ENCODE results near the gene ST6GALNAC4.

ST6GALNAC4 gene

DNA sequence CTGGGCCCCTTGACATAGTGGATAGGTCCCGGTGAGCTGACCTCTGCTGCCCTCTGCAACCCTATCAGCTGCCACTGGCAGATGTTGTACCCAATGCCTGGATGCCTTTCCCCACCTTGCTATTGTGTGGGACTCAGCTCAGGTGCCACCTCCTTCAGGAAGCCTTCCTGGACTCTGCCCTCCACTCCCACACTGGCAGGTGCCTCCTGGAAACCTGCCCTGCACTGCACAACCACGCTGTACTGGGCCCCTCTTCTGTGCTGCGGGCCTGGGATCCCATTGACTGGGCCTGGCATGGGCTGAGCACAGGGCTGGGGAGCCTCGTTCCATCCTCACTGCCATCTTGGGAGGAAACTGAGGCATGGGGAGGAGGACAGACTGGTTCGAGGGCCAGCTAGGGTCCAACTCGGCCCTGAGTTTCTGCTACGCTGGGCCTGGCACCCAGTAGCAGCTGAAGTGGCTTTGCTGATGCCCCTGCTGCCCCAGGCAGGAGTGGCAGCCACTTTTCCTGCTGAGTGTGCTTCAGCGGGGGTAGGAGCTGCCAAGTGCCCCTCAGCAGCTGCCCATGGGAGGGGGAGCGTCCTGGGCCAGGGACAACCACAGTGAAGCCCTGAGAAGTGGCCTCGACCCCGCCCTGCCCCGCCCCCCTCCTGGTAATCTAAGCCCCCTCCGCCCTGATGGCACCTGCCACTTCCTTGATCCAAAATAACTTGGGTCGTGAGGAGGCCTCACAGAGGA, 40.6 kb downstream of the ST6GALNAC4 start:
- no peak for DNase-seq (ENCODE audit: low spot score)

GRCh38 chr9:127875306-127875966, 41.4 kb downstream of the ST6GALNAC4 start:
- Histone ChIP-seq H2BK12ac (ENCODE audit: low read length) (peak overlapping the region; percentile 69), H4K91ac (ENCODE audit: low read depth, low read length, poor library complexity) (no peak overlapping the region), H2BK5ac (ENCODE audit: low read length) (peak overlapping the region; percentile 35), H3K14ac (ENCODE audit: low read length) (peak overlapping the region; percentile 95), H3K18ac (ENCODE audit: low read length) (peak overlapping the region; percentile 55), H3K4me3 (ENCODE audit: low read length in 2 of 2) (no peak overlapping the region), H2BK15ac (ENCODE audit: low read length) (peak overlapping the region; percentile 86), H3K27ac (replicated peaks; ENCODE audit: low read length) (no peak overlapping the region), H3K9me3 (replicated peaks in 1 of 2; ENCODE audit: control insufficient read depth in 2 of 2, insufficient read depth in 1 of 2, low read depth in 1 of 2, low read length in 2 of 2) (peaks cover 0 to 2% of the 10 kb centered on the region in 2 donors), H4K8ac (ENCODE audit: low read depth, low read length) (peak overlapping the region; percentile 23), H3K27me3 (ENCODE audit: control insufficient read depth in 3 of 3, insufficient read depth in 3 of 3, low read depth in 1 of 3, low read length in 3 of 3) (no peaks in the 10 kb centered on the region), H3K4ac (ENCODE audit: low read length) (peak overlapping the region; percentile 37), H3K36me3 (replicated peaks in 1 of 2; ENCODE audit: control insufficient read depth in 2 of 2, insufficient read depth in 2 of 2, low read length in 2 of 2) (no peaks in the 10 kb centered on the region), H3K79me1 (ENCODE audit: low read depth, low read length) (peaks cover 5% of the 10 kb centered on the region), H2BK120ac (ENCODE audit: low read depth, low read length) (peak overlapping the region; percentile 81), H2AFZ (ENCODE audit: low read length) (peak overlapping the region; percentile 56), H3K23ac (ENCODE audit: low read depth, low read length, poor library complexity) (peak overlapping the region; percentile 87), H3K4me1 (ENCODE audit: control insufficient read depth in 2 of 2, insufficient read depth in 1 of 2, low read depth in 1 of 2, low read length in 2 of 2) (peaks cover 15 to 48% of the 10 kb centered on the region in 2 donors), H2AK5ac (ENCODE audit: low read depth, low read length) (peak overlapping the region; percentile 96), H3K4me2 (ENCODE audit: insufficient read depth, low read length, poor library complexity, severe bottlenecking) (no peak overlapping the region), H3K9ac (ENCODE audit: low read depth, low read length, poor library complexity) (no peak overlapping the region)
- WGBS, 2 donors (ENCODE audit: extremely low coverage in 2 of 2, insufficient read length in 2 of 2, insufficient replicate concordance in 1 of 2) = no CpG with 5 or more reads among the region's 10 CpGs
- no peak for DNase-seq (ENCODE audit: low spot score)

More for the DNA sequence above, 40.6 kb downstream of the ST6GALNAC4 start:
- peak overlapping the region; percentile 80 for H2BK12ac ChIP-seq (ENCODE audit: low read length)
- no CpG with 5 or more reads among the region's 14 CpGs for WGBS, 2 donors (ENCODE audit: extremely low coverage in 2 of 2, insufficient read length in 2 of 2, insufficient replicate concordance in 1 of 2)
- H3K14ac ChIP-seq (ENCODE audit: low read length) = peak overlapping the region; percentile 63
- H3K23ac ChIP-seq (ENCODE audit: low read depth, low read length, poor library complexity) = peak overlapping the region; percentile 87
- no peaks in the 10 kb centered on the region for H3K27me3 ChIP-seq (ENCODE audit: control insufficient read depth in 3 of 3, insufficient read depth in 3 of 3, low read depth in 1 of 3, low read length in 3 of 3)
- H2BK120ac ChIP-seq (ENCODE audit: low read depth, low read length) = peak overlapping the region; percentile 81
- H3K18ac ChIP-seq (ENCODE audit: low read length) = peak overlapping the region; percentile 76
- H3K4me2 ChIP-seq (ENCODE audit: insufficient read depth, low read length, poor library complexity, severe bottlenecking) = peak overlapping the region; percentile 0
- H2AFZ ChIP-seq (ENCODE audit: low read length) = peak overlapping the region; percentile 56
- peaks cover 5% of the 10 kb centered on the region for H3K79me1 ChIP-seq (ENCODE audit: low read depth, low read length)
- peak overlapping the region; percentile 86 for H2BK15ac ChIP-seq (ENCODE audit: low read length)
- no peak overlapping the region for H3K27ac ChIP-seq (replicated peaks; ENCODE audit: low read length)
- peak overlapping the region; percentile 37 for H3K4ac ChIP-seq (ENCODE audit: low read length)
- peak overlapping the region in 1 of 2 donors; percentile 36 for H3K4me3 ChIP-seq (ENCODE audit: low read length in 2 of 2)
- H3K9ac ChIP-seq (ENCODE audit: low read depth, low read length, poor library complexity) = peak overlapping the region; percentile 60
- H2BK5ac ChIP-seq (ENCODE audit: low read length) = no peak overlapping the region
- H2AK5ac ChIP-seq (ENCODE audit: low read depth, low read length) = peak overlapping the region; percentile 96
- no peaks in the 10 kb centered on the region for H3K9me3 ChIP-seq (replicated peaks in 1 of 2; ENCODE audit: control insufficient read depth in 2 of 2, insufficient read depth in 1 of 2, low read depth in 1 of 2, low read length in 2 of 2)
- no peaks in the 10 kb centered on the region for H3K36me3 ChIP-seq (replicated peaks in 1 of 2; ENCODE audit: control insufficient read depth in 2 of 2, insufficient read depth in 2 of 2, low read length in 2 of 2)
- no peak overlapping the region for H4K91ac ChIP-seq (ENCODE audit: low read depth, low read length, poor library complexity)
- peaks cover 15 to 48% of the 10 kb centered on the region in 2 donors for H3K4me1 ChIP-seq (ENCODE audit: control insufficient read depth in 2 of 2, insufficient read depth in 1 of 2, low read depth in 1 of 2, low read length in 2 of 2)
- H4K8ac ChIP-seq (ENCODE audit: low read depth, low read length) = peak overlapping the region; percentile 89

- Histone ChIP-seq H3K9ac (ENCODE audit: low read depth, low read length, poor library complexity) (no peak overlapping the region), H3K4me1 (ENCODE audit: control insufficient read depth in 2 of 2, insufficient read depth in 1 of 2, low read depth in 1 of 2, low read length in 2 of 2) (peaks cover 15 to 50% of the 10 kb centered on the region in 2 donors), H3K9me3 (replicated peaks in 1 of 2; ENCODE audit: control insufficient read depth in 2 of 2, insufficient read depth in 1 of 2, low read depth in 1 of 2, low read length in 2 of 2) (peaks cover 0 to 2% of the 10 kb centered on the region in 2 donors), H2BK5ac (ENCODE audit: low read length) (peak overlapping the region; percentile 35), H3K4ac (ENCODE audit: low read length) (no peak overlapping the region), H3K27ac (replicated peaks; ENCODE audit: low read length) (no peak overlapping the region), H3K23ac (ENCODE audit: low read depth, low read length, poor library complexity) (peak overlapping the region; percentile 83), H3K14ac (ENCODE audit: low read length) (no peak overlapping the region), H3K36me3 (replicated peaks in 1 of 2; ENCODE audit: control insufficient read depth in 2 of 2, insufficient read depth in 2 of 2, low read length in 2 of 2) (no peaks in the 10 kb centered on the region), H4K8ac (ENCODE audit: low read depth, low read length) (no peak overlapping the region), H4K91ac (ENCODE audit: low read depth, low read length, poor library complexity) (no peak overlapping the region), H3K27me3 (ENCODE audit: control insufficient read depth in 3 of 3, insufficient read depth in 3 of 3, low read depth in 1 of 3, low read length in 3 of 3) (no peaks in the 10 kb centered on the region), H3K4me2 (ENCODE audit: insufficient read depth, low read length, poor library complexity, severe bottlenecking) (no peak overlapping the region), H3K4me3 (ENCODE audit: low read length in 2 of 2) (no peak overlapping the region), H3K18ac (ENCODE audit: low read length) (no peak overlapping the region), H2BK12ac (ENCODE audit: low read length) (no peak overlapping the region), H2AK5ac (ENCODE audit: low read depth, low read length) (peak overlapping the region; percentile 82), H2BK15ac (ENCODE audit: low read length) (no peak overlapping the region), H2BK120ac (ENCODE audit: low read depth, low read length) (no peak overlapping the region), H3K79me1 (ENCODE audit: low read depth, low read length) (peaks cover 5% of the 10 kb centered on the region), H2AFZ (ENCODE audit: low read length) (no peak overlapping the region)
- no CpG with 5 or more reads among the region's 19 CpGs for WGBS, 2 donors (ENCODE audit: extremely low coverage in 2 of 2, insufficient read length in 2 of 2, insufficient replicate concordance in 1 of 2)
- no peak for DNase-seq (ENCODE audit: low spot score)
These were observed 42.3 kb downstream of the ST6GALNAC4 start for GRCh38 chr9:127874301-127875221.
